A673 (cell line): Measurements from ENCODE around the gene MOSMO. TPM values are rescaled to one million over a fixed set of nuclear protein-coding genes. Genes with fewer than 3 reads are reported as not detected.

Experiments used
- BruUV-seq: library from RNA; stranded (reverse); fragments of 400-500 nt; replicated peaks from 2 replicates; lab custom pipeline; 2021; lab: Mats Ljungman, UMichigan
- CTCF ChIA-PET: fragments of 300-600 bp; sonication (Branson Sonifier 250); formaldehyde crosslinking; loops from one replicate; lab custom pipeline; 2022; ENCODE audit warnings: antibody characterized with exemption; lab: Charles Lee
- POLR2A ChIA-PET: fragments of 300-600 bp; sonication (Branson Sonifier 250); formaldehyde crosslinking; loops from one replicate; lab custom pipeline; 2022; ENCODE audit warnings: antibody characterized with exemption; ENCODE audit not compliant: low non-redundant PET; lab: Charles Lee
- DNase-seq: peaks from one replicate; pipeline ENCODE4 v3.0.0-alpha.2; 2015; ENCODE audit warnings: low spot score
- H3K27ac ChIP-seq: fragments of 200-600 bp; sonication (generic); 2 replicates; pipeline ENCODE4 v1.5.1; 2016; ENCODE audit warnings: mixed run types, low read depth, mild to moderate bottlenecking, mixed read lengths, antibody characterized with exemption, low read length; ENCODE audit not compliant: poor library complexity, severe bottlenecking
- H3K27me3 ChIP-seq: fragments of 200-600 bp; sonication (generic); replicated peaks from 2 replicates; pipeline ENCODE4 v1.6.1; 2017; ENCODE audit warnings: mixed run types, low read depth, mild to moderate bottlenecking, mixed read lengths, antibody characterized with exemption, low read length; ENCODE audit not compliant: insufficient read depth, poor library complexity
- H3K36me3 ChIP-seq: fragments of 200-600 bp; sonication (generic); 2 replicates; pipeline ENCODE4 v1.6.1; 2016; ENCODE audit warnings: mixed run types, mild to moderate bottlenecking, mixed read lengths, antibody characterized with exemption, low read length; ENCODE audit not compliant: insufficient read depth, poor library complexity, severe bottlenecking
- H3K4me1 ChIP-seq: fragments of 200-600 bp; sonication (generic); 2 replicates; pipeline ENCODE4 v1.6.1; 2017; ENCODE audit warnings: mixed run types, mild to moderate bottlenecking, mixed read lengths, antibody characterized with exemption, low read length; ENCODE audit not compliant: insufficient read depth, poor library complexity, severe bottlenecking
- H3K4me3 ChIP-seq: fragments of 200-600 bp; sonication (generic); 2 replicates; pipeline ENCODE4 v1.5.1; 2016; ENCODE audit warnings: low read depth, mixed run types, mild to moderate bottlenecking, mixed read lengths, low read length; ENCODE audit not compliant: poor library complexity, severe bottlenecking
- H3K9me3 ChIP-seq: fragments of 200-600 bp; sonication (generic); 2 replicates; pipeline ENCODE4 v1.6.1; 2016; ENCODE audit warnings: mixed run types, low read depth, mild to moderate bottlenecking, mixed read lengths, antibody characterized with exemption, low read length; ENCODE audit not compliant: poor library complexity, severe bottlenecking
- EZH2 ChIP-seq: fragments of 200-600 bp; sonication (generic); IDR thresholded peaks from 2 replicates; pipeline ENCODE4 v1.6.1; 2017; ENCODE audit warnings: borderline replicate concordance, low read depth, mild to moderate bottlenecking, mixed read lengths, antibody characterized with exemption, low read length; ENCODE audit not compliant: poor library complexity, severe bottlenecking
- intact Hi-C: fragments of 100-400 bp; cut with micrococcal nuclease; formaldehyde crosslinking; loops from one replicate; pipeline ENCODE4 v1.10.0; 2022; ENCODE audit not compliant: unreplicated experiment
- total RNA-seq: library from RNA; stranded (reverse); gene quantifications from 2 replicates; pipeline ENCODE4 v1.2.3, GENCODE V29; 2021
- TF ChIP-seq, protein P1 (sequence below): fragments of 300-800, 200-600 bp; sonication (generic); conservative IDR thresholded peaks from 2 replicates; pipeline ENCODE4 v1.5.1; 2017; ENCODE audit warnings: low read depth, mild to moderate bottlenecking, antibody characterized with exemption, low read length, moderate library complexity, mixed read lengths

Gene MOSMO
- total RNA-seq, 1 experiment from 2014 or later = 14.6 TPM

DNA sequence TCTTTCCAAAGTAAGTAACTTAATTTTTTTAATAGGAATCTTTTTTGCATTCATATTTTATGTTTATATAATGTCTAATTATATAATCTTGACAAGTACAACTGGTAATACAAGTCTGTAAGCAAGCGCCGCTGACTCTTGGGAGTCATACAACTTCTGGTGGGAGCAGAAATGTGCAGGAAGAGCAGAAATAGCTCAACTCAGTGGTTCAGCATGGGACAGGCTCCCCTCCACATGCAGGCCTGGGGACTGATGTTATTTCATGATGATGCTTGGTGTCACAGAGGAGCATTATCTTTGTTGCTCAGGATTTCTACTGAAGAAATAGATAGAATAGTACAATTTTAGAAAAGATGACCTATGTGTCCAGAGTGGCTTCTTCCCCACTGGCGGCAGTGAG is 44.0 kb upstream of the MOSMO start:
- Histone ChIP-seq H3K4me1 (no peaks in the 10 kb centered on the region), H3K9me3 (no peaks in the 10 kb centered on the region), H3K27me3 (no peaks in the 10 kb centered on the region), H3K4me3 (no peak overlapping the region), H3K36me3 (peaks cover 95% of the 10 kb centered on the region), H3K27ac (no peak overlapping the region)
- intact Hi-C loops = no loop called here
- POLR2A ChIA-PET = no interaction called here
- CTCF ChIA-PET = no interaction called here
- TF ChIP-seq, protein P1, sequence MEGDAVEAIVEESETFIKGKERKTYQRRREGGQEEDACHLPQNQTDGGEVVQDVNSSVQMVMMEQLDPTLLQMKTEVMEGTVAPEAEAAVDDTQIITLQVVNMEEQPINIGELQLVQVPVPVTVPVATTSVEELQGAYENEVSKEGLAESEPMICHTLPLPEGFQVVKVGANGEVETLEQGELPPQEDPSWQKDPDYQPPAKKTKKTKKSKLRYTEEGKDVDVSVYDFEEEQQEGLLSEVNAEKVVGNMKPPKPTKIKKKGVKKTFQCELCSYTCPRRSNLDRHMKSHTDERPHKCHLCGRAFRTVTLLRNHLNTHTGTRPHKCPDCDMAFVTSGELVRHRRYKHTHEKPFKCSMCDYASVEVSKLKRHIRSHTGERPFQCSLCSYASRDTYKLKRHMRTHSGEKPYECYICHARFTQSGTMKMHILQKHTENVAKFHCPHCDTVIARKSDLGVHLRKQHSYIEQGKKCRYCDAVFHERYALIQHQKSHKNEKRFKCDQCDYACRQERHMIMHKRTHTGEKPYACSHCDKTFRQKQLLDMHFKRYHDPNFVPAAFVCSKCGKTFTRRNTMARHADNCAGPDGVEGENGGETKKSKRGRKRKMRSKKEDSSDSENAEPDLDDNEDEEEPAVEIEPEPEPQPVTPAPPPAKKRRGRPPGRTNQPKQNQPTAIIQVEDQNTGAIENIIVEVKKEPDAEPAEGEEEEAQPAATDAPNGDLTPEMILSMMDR = no peak
- TF ChIP-seq EZH2 = no peak
- no peak for DNase-seq
- no TSS peak for BruUV-seq

DNA sequence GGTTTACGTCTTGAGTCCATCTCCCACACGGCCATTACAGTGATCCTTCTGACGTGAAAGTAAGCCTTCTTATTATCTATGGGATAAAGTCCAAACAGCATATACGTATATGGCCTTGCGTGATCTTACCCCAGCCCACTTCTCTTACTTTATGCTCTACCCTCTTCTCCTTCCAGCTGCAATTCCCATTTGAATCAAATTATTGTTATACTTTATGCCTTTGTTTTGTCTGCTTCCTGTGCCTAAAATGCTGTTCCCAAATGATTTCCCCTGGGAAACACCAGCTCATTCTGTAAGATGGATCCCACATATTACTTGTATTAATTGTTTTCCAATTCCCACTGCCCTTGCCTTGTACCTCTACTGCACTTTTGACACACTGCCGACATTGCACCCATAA is 43.6 kb upstream of the MOSMO start:
- POLR2A ChIA-PET = interaction anchor here (0.6 kb wide), 1 partner anchor 1893 kb away, joined by 4 read pairs; no protein-coding TSS in a partner anchor
- H3K27ac ChIP-seq = no peak overlapping the region
- CTCF ChIA-PET = no interaction called here
- no peak for DNase-seq
- H3K4me1 ChIP-seq = no peaks in the 10 kb centered on the region
- H3K27me3 ChIP-seq = no peaks in the 10 kb centered on the region
- no TSS peak for BruUV-seq
- H3K36me3 ChIP-seq = peaks cover 95% of the 10 kb centered on the region
- TF ChIP-seq, protein P1 = no peak
- no peak for TF ChIP-seq EZH2
- intact Hi-C loops = no loop called here
- H3K9me3 ChIP-seq = no peaks in the 10 kb centered on the region
- H3K4me3 ChIP-seq = no peak overlapping the region

DNA sequence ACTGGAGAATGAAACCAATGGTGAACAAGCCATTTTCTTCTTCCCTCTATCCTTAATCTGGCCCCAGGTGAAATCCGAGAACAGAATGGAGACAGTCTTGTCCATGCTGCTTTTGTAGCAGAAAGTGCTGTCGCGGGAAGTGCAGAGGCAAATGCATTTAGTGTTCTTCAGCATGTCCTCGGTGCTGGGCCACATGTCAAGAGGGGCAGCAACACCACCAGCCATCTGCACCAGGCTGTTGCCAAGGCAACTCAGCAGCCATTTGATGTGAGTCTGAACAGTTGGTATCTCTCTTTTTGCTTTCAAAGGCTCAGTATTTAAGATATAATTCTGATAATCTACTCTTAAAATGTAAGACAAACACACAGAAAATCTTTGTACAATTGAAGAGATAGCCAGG is 36.1 kb upstream of the MOSMO start:
- no peaks in the 10 kb centered on the region for H3K4me1 ChIP-seq
- H3K9me3 ChIP-seq = no peaks in the 10 kb centered on the region
- H3K27ac ChIP-seq = no peak overlapping the region
- ChIA-PET CTCF (no interaction called here), POLR2A (no interaction called here)
- H3K4me3 ChIP-seq = no peak overlapping the region
- intact Hi-C loops = no loop called here
- peaks cover 93% of the 10 kb centered on the region for H3K36me3 ChIP-seq
- no peak for TF ChIP-seq EZH2
- TF ChIP-seq, protein P1 = no peak
- BruUV-seq = no TSS peak
- H3K27me3 ChIP-seq = no peaks in the 10 kb centered on the region
- DNase-seq = no peak
